OCI-LY3 (cell line): ENCODE results near the gene CERKL.

Experiments used
- H2AFZ ChIP-seq: fragments of 200-600, 300-600 bp; shearing (Covaris generic); 2 replicates; pipeline ENCODE4 v1.6.0; 2014; ENCODE audit warnings: antibody characterized with exemption, low read depth, low read length
- H3K27ac ChIP-seq: fragments of 200-600, 300-600 bp; sonication (generic); 2 replicates; pipeline ENCODE4 v1.5.1; 2014; ENCODE audit warnings: mild to moderate bottlenecking, low read length, moderate library complexity, mixed read lengths
- H3K27me3 ChIP-seq: fragments of 200-600, 300-600 bp; sonication (generic); 2 replicates; pipeline ENCODE4 v1.6.1; 2014; ENCODE audit warnings: low read depth, low read length, mixed read lengths
- H3K36me3 ChIP-seq: fragments of 200-600, 300-600 bp; sonication (generic); replicated peaks from 2 replicates; pipeline ENCODE3; 2014; ENCODE audit warnings: low read depth, low read length, mixed read lengths
- H3K4me1 ChIP-seq: fragments of 300-600, 200-600 bp; sonication (generic); 2 replicates; pipeline ENCODE4 v1.6.1; 2014; ENCODE audit warnings: low read length, mixed read lengths
- H3K4me2 ChIP-seq: fragments of 200-600, 300-600 bp; sonication (generic); 2 replicates; pipeline ENCODE4 v1.6.1; 2014; ENCODE audit warnings: low read length, mixed read lengths
- H3K4me3 ChIP-seq: fragments of 300-600, 200-600 bp; sonication (generic); 2 replicates; pipeline ENCODE4 v1.5.1; 2014; ENCODE audit warnings: antibody characterized with exemption, mild to moderate bottlenecking, low read length, moderate library complexity
- H3K79me2 ChIP-seq: fragments of 300-600, 200-600 bp; shearing (Covaris generic); 2 replicates; pipeline ENCODE4 v1.6.1; 2014; ENCODE audit warnings: mild to moderate bottlenecking, low read length, mixed read lengths
- H3K9ac ChIP-seq: fragments of 300-600, 200-600 bp; shearing (Covaris generic); 2 replicates; pipeline ENCODE4 v1.6.0; 2014; ENCODE audit warnings: mild to moderate bottlenecking, low read length, moderate library complexity
- H3K9me3 ChIP-seq: fragments of 200-600, 300-600 bp; shearing (Covaris generic); 2 replicates; pipeline ENCODE4 v1.6.1; 2014; ENCODE audit warnings: low read length, mixed read lengths; ENCODE audit not compliant: insufficient read depth
- H4K20me1 ChIP-seq: fragments of 200-600, 300-600 bp; sonication (generic); 2 replicates; pipeline ENCODE4 v1.6.1; 2016; ENCODE audit warnings: low read length, mixed read lengths; ENCODE audit not compliant: insufficient read depth
- EZH2phosphoT487 ChIP-seq: fragments of 200-600 bp; shearing (Covaris generic); IDR thresholded peaks from 2 replicates; pipeline ENCODE4 v1.6.1; 2018; ENCODE audit warnings: antibody characterized with exemption, mixed run types, low read depth
- TF ChIP-seq, protein P1 (sequence below): fragments of 200-600, 300-600 bp; sonication (generic); IDR thresholded peaks from 2 replicates; pipeline ENCODE4 v1.5.1; 2014; ENCODE audit warnings: antibody characterized with exemption, low read length, low read depth

Gene CERKL

DNA sequence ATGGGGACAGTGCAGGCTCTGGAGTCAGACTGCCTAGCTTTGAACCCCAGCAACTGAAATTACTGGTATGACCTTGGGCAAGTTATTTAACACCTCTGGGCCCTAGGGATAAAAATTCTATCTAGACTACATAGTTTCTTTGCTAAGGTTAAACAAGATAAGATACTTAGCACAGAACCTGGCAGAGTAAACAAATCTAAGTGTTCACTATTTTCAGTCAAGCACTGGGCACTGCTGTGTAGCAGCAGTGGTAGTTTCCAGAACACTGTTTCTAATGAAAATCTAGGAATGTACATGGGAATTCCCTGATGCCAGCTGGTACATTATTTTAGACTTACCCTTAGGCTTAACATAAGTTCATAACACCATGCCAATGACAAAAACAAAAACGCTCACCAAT is 17.2 kb downstream of the CERKL start:
- no peaks in the 10 kb centered on the region for H4K20me1 ChIP-seq
- no peaks in the 10 kb centered on the region for H3K79me2 ChIP-seq
- no peaks in the 10 kb centered on the region for H3K36me3 ChIP-seq
- no peaks in the 10 kb centered on the region for H3K27me3 ChIP-seq
- no peak overlapping the region for H3K9ac ChIP-seq
- no peak overlapping the region for H3K4me2 ChIP-seq
- no peak for TF ChIP-seq EZH2phosphoT487
- TF ChIP-seq, protein P1, sequence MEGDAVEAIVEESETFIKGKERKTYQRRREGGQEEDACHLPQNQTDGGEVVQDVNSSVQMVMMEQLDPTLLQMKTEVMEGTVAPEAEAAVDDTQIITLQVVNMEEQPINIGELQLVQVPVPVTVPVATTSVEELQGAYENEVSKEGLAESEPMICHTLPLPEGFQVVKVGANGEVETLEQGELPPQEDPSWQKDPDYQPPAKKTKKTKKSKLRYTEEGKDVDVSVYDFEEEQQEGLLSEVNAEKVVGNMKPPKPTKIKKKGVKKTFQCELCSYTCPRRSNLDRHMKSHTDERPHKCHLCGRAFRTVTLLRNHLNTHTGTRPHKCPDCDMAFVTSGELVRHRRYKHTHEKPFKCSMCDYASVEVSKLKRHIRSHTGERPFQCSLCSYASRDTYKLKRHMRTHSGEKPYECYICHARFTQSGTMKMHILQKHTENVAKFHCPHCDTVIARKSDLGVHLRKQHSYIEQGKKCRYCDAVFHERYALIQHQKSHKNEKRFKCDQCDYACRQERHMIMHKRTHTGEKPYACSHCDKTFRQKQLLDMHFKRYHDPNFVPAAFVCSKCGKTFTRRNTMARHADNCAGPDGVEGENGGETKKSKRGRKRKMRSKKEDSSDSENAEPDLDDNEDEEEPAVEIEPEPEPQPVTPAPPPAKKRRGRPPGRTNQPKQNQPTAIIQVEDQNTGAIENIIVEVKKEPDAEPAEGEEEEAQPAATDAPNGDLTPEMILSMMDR: no peak
- H3K4me3 ChIP-seq: no peak overlapping the region
- H3K27ac ChIP-seq: no peak overlapping the region
- no peak overlapping the region for H2AFZ ChIP-seq
- no peaks in the 10 kb centered on the region for H3K9me3 ChIP-seq
- H3K4me1 ChIP-seq: no peaks in the 10 kb centered on the region

DNA sequence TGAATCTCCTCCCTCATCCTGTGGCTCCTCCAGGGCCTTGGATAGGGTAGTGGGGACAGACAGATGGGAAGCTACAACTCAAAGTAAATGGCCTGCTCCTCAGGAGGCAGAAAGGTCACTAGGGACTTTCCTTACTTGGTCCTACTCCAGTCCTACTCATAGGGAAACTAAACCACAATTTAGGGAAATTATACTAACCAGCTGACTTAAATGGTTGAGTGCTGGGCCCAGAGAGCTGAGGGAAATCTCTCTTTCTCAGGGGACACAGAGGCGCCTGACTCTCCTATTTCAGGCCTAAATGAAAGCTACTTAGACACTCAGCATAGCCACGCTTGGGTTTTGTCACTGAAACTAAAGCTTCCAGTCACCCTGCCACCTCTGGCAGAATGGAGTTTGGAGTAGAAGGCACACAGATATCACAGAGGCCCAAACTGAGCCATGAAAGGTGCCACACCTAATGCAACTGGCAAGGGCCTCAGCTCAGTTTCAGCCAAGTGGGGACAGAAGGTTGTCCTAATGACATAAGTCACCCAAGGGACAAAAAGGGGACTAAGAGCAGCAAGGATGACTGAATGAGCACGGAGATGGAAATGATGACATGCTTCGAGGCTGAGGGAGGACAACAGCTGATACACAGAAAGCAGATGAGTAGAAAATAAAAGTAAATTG is 24.0 kb downstream of the CERKL start:
- Histone ChIP-seq H4K20me1 (no peaks in the 10 kb centered on the region), H3K4me1 (peaks cover 21% of the 10 kb centered on the region), H3K4me2 (peak overlapping the region; percentile 62), H3K27me3 (no peaks in the 10 kb centered on the region), H3K79me2 (no peaks in the 10 kb centered on the region), H3K27ac (peak overlapping the region; percentile 22), H3K36me3 (no peaks in the 10 kb centered on the region), H3K9me3 (no peaks in the 10 kb centered on the region), H3K4me3 (peak overlapping the region; percentile 27), H2AFZ (peak overlapping the region; percentile 17; the same call in 1 of the 2 replicates), H3K9ac (peak overlapping the region; percentile 13; the same call in 1 of the 2 replicates)
- TF ChIP-seq, protein P1: no peak
- TF ChIP-seq EZH2phosphoT487: no peak

DNA sequence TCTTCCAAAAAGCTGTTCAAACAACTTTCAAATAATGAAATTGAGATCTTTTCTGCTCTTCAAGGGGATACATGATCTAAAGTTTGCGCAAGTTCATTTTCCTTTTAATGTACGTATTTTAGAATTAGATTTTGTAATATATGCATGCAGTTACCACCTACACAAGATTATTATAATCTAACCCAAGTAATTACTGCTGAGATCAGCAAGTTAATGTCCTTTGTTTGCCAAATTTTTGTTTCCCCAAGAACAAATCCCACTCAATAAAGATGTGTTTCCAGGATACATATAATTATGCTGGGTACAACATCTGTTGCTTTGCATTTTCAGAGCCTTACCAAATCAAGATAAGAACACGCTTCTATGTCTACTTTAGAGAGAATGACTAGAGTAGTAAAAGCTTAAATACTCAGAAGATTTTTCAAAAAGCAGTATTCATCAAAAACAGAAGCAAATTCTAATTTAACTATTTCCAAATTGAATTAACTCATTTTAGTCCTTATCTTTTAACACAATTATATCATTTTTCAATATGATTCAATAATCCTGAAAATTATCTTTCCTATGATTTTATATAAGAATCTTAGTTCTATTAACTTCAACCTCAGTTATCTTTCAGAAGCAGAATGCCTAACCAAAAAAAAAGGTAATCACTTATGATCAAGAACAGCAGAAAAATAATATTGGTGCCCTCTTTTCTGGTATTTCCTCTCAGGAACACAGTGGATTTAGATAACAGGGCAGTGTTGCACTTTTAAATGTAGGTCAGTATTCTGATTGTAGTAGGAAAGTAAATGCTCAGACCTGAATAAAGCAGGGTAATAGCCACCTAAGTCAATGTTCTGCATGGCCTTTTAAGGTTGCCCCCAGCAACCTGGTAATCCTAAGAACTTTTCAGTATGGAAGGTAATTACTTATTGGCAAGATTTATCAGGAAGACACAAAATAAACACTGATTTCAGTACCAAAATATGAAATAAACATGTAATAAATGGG is 28.0 kb downstream of the CERKL start:
- no peaks in the 10 kb centered on the region for H3K27me3 ChIP-seq
- no peaks in the 10 kb centered on the region for H3K36me3 ChIP-seq
- H3K4me3 ChIP-seq: no peak overlapping the region
- no peak overlapping the region for H3K4me2 ChIP-seq
- no peak overlapping the region for H3K27ac ChIP-seq
- H3K4me1 ChIP-seq: peaks cover 17% of the 10 kb centered on the region
- H3K9ac ChIP-seq: no peak overlapping the region
- no peaks in the 10 kb centered on the region for H3K9me3 ChIP-seq
- no peak overlapping the region for H2AFZ ChIP-seq
- H4K20me1 ChIP-seq: no peaks in the 10 kb centered on the region
- TF ChIP-seq, protein P1: no peak
- TF ChIP-seq EZH2phosphoT487: no peak
- no peaks in the 10 kb centered on the region for H3K79me2 ChIP-seq

DNA sequence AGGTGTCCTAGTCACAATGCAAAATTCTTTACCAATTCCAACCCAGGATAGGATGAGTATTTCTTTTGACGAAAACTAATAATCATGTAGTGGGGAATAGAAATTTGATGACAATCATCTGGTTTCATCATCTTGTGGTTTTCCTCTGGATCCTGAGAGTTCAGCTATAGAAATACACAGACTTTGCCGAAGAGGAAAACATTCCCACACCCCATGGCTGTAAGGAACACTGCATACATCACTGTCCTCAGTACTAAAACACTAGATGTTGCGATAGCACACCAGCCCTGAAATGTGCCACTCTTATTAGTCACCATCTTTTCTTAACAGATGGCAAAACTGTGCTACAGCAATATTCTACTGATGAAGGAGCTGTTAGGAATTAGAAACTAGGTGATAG is 29.4 kb downstream of the CERKL start:
- Histone ChIP-seq H3K9me3 (no peaks in the 10 kb centered on the region), H3K4me3 (no peak overlapping the region), H3K4me1 (peaks cover 3% of the 10 kb centered on the region), H3K27me3 (no peaks in the 10 kb centered on the region), H3K4me2 (no peak overlapping the region), H3K79me2 (no peaks in the 10 kb centered on the region), H3K27ac (no peak overlapping the region), H3K9ac (no peak overlapping the region), H4K20me1 (no peaks in the 10 kb centered on the region), H2AFZ (no peak overlapping the region), H3K36me3 (no peaks in the 10 kb centered on the region)
- TF ChIP-seq, protein P1: no peak
- TF ChIP-seq EZH2phosphoT487: no peak
